ENCODE data around the gene UVSSA. TPM values are rescaled to one million over a fixed set of nuclear protein-coding genes. Genes with fewer than 3 reads are reported as not detected.

UVSSA gene
- total RNA-seq, 1 experiment from 2014 or later: 12.6 TPM

- Histone ChIP-seq H3K4me3 (ENCODE audit: insufficient read depth, low read depth, low read length) (no peak overlapping the region), H3K27me3 (ENCODE audit: control insufficient read depth, insufficient read depth, low read length) (no peaks in the 10 kb centered on the region), H3K36me3 (replicated peaks; ENCODE audit: control insufficient read depth, insufficient read depth, low read length) (peaks cover 18% of the 10 kb centered on the region)
- DNase-seq: no peak
These were observed 36.0 kb upstream of the UVSSA start for GRCh38 chr4:1310796-1311631.

GRCh38 chr4:1312821-1313640 is 34.0 kb upstream of the UVSSA start:
- DNase-seq: no peak
- H3K4me3 ChIP-seq (ENCODE audit: insufficient read depth, low read depth, low read length): no peak overlapping the region
- no peaks in the 10 kb centered on the region for H3K27me3 ChIP-seq (ENCODE audit: control insufficient read depth, insufficient read depth, low read length)
- H3K36me3 ChIP-seq (replicated peaks; ENCODE audit: control insufficient read depth, insufficient read depth, low read length): peaks cover 28% of the 10 kb centered on the region

GRCh38 chr4:1315306-1315705 is 31.7 kb upstream of the UVSSA start:
- peak; percentile 67 for DNase-seq
- Histone ChIP-seq H3K27me3 (ENCODE audit: control insufficient read depth, insufficient read depth, low read length) (no peaks in the 10 kb centered on the region), H3K36me3 (replicated peaks; ENCODE audit: control insufficient read depth, insufficient read depth, low read length) (peaks cover 27% of the 10 kb centered on the region), H3K4me3 (ENCODE audit: insufficient read depth, low read depth, low read length) (no peak overlapping the region)

GRCh38 chr4:1315836-1316536 is 31.0 kb upstream of the UVSSA start:
- DNase-seq: no peak
- Histone ChIP-seq H3K36me3 (replicated peaks; ENCODE audit: control insufficient read depth, insufficient read depth, low read length) (peaks cover 27% of the 10 kb centered on the region), H3K27me3 (ENCODE audit: control insufficient read depth, insufficient read depth, low read length) (no peaks in the 10 kb centered on the region), H3K4me3 (ENCODE audit: insufficient read depth, low read depth, low read length) (no peak overlapping the region)

GRCh38 chr4:1316537-1317168 is 30.4 kb upstream of the UVSSA start:
- Histone ChIP-seq H3K27me3 (ENCODE audit: control insufficient read depth, insufficient read depth, low read length) (no peaks in the 10 kb centered on the region), H3K4me3 (ENCODE audit: insufficient read depth, low read depth, low read length) (no peak overlapping the region), H3K36me3 (replicated peaks; ENCODE audit: control insufficient read depth, insufficient read depth, low read length) (peaks cover 27% of the 10 kb centered on the region)
- DNase-seq: peak; percentile 57

- H3K27me3 ChIP-seq (ENCODE audit: control insufficient read depth, insufficient read depth, low read length): no peaks in the 10 kb centered on the region
- H3K36me3 ChIP-seq (replicated peaks; ENCODE audit: control insufficient read depth, insufficient read depth, low read length): peaks cover 27% of the 10 kb centered on the region
- no peak for DNase-seq
- H3K4me3 ChIP-seq (ENCODE audit: insufficient read depth, low read depth, low read length): no peak overlapping the region
These were observed 29.6 kb upstream of the UVSSA start for GRCh38 chr4:1317177-1318045.

- Histone ChIP-seq H3K36me3 (replicated peaks; ENCODE audit: control insufficient read depth, insufficient read depth, low read length) (peaks cover 22% of the 10 kb centered on the region), H3K27me3 (ENCODE audit: control insufficient read depth, insufficient read depth, low read length) (no peaks in the 10 kb centered on the region), H3K4me3 (ENCODE audit: insufficient read depth, low read depth, low read length) (no peak overlapping the region)
- DNase-seq: peak; percentile 50
These were observed 29.0 kb upstream of the UVSSA start for GRCh38 chr4:1318046-1318375.

GRCh38 chr4:1318488-1319213 is 28.4 kb upstream of the UVSSA start:
- DNase-seq: peak; percentile 93
- peaks cover 22% of the 10 kb centered on the region for H3K36me3 ChIP-seq (replicated peaks; ENCODE audit: control insufficient read depth, insufficient read depth, low read length)
- no peaks in the 10 kb centered on the region for H3K27me3 ChIP-seq (ENCODE audit: control insufficient read depth, insufficient read depth, low read length)
- H3K4me3 ChIP-seq (ENCODE audit: insufficient read depth, low read depth, low read length): no peak overlapping the region

- peaks cover 15% of the 10 kb centered on the region for H3K36me3 ChIP-seq (replicated peaks; ENCODE audit: control insufficient read depth, insufficient read depth, low read length)
- peak; percentile 55 for DNase-seq
- no peak overlapping the region for H3K4me3 ChIP-seq (ENCODE audit: insufficient read depth, low read depth, low read length)
- no peaks in the 10 kb centered on the region for H3K27me3 ChIP-seq (ENCODE audit: control insufficient read depth, insufficient read depth, low read length)
These were observed 25.5 kb upstream of the UVSSA start for GRCh38 chr4:1321486-1321885.

GRCh38 chr4:1321946-1322650 is 24.9 kb upstream of the UVSSA start:
- Histone ChIP-seq H3K27me3 (ENCODE audit: control insufficient read depth, insufficient read depth, low read length) (no peaks in the 10 kb centered on the region), H3K4me3 (ENCODE audit: insufficient read depth, low read depth, low read length) (no peak overlapping the region), H3K36me3 (replicated peaks; ENCODE audit: control insufficient read depth, insufficient read depth, low read length) (peaks cover 14% of the 10 kb centered on the region)
- DNase-seq: no peak

GRCh38 chr4:1323280-1323634 is 23.8 kb upstream of the UVSSA start:
- peaks cover 11% of the 10 kb centered on the region for H3K36me3 ChIP-seq (replicated peaks; ENCODE audit: control insufficient read depth, insufficient read depth, low read length)
- no peaks in the 10 kb centered on the region for H3K27me3 ChIP-seq (ENCODE audit: control insufficient read depth, insufficient read depth, low read length)
- DNase-seq: no peak
- no peak overlapping the region for H3K4me3 ChIP-seq (ENCODE audit: insufficient read depth, low read depth, low read length)

GRCh38 chr4:1323635-1324442 is 23.2 kb upstream of the UVSSA start:
- H3K27me3 ChIP-seq (ENCODE audit: control insufficient read depth, insufficient read depth, low read length): no peaks in the 10 kb centered on the region
- no peak overlapping the region for H3K4me3 ChIP-seq (ENCODE audit: insufficient read depth, low read depth, low read length)
- peaks cover 11% of the 10 kb centered on the region for H3K36me3 ChIP-seq (replicated peaks; ENCODE audit: control insufficient read depth, insufficient read depth, low read length)
- no peak for DNase-seq
